GM15510 (cell line): Measurements from ENCODE around the gene MARK4.

Experiments used
- POLR2A ChIP-seq: IDR thresholded peaks from 3 replicates; pipeline ENCODE4 v1.6.1; 2011; ENCODE audit warnings: borderline replicate concordance; ENCODE audit not compliant: insufficient read length; ENCODE audit errors: extremely low read depth

Gene MARK4

GRCh38 chr19:45255611-45256157 is 4.6 kb downstream of the MARK4 start:
- TF ChIP-seq POLR2A = no peak

- no peak for TF ChIP-seq POLR2A
These were observed 5.8 kb downstream of the MARK4 start for GRCh38 chr19:45256836-45257235.

- no peak for TF ChIP-seq POLR2A
These were observed 7.8 kb downstream of the MARK4 start for GRCh38 chr19:45258862-45259261.

- no peak for TF ChIP-seq POLR2A
These were observed 11.5 kb downstream of the MARK4 start for GRCh38 chr19:45262570-45262969.

- no peak for TF ChIP-seq POLR2A
These were observed 11.9 kb downstream of the MARK4 start for GRCh38 chr19:45263013-45263412.

GRCh38 chr19:45264781-45265317 is 13.8 kb downstream of the MARK4 start:
- TF ChIP-seq POLR2A = no peak

- TF ChIP-seq POLR2A = no peak
These were observed 14.3 kb downstream of the MARK4 start for GRCh38 chr19:45265375-45265774.

GRCh38 chr19:45267296-45267695 is 16.2 kb downstream of the MARK4 start:
- no peak for TF ChIP-seq POLR2A

GRCh38 chr19:45271098-45271734 is 20.1 kb downstream of the MARK4 start:
- no peak for TF ChIP-seq POLR2A

- no peak for TF ChIP-seq POLR2A
These were observed 20.7 kb downstream of the MARK4 start for GRCh38 chr19:45271735-45272108.

- TF ChIP-seq POLR2A = no peak
These were observed 22.4 kb downstream of the MARK4 start for GRCh38 chr19:45273521-45273855.

- TF ChIP-seq POLR2A = no peak
These were observed 24.4 kb downstream of the MARK4 start for GRCh38 chr19:45275370-45275971.

GRCh38 chr19:45276284-45276687 is 25.2 kb downstream of the MARK4 start:
- TF ChIP-seq POLR2A = no peak

- no peak for TF ChIP-seq POLR2A
These were observed 27.0 kb downstream of the MARK4 start for GRCh38 chr19:45278087-45278486.

- no peak for TF ChIP-seq POLR2A
These were observed 28.6 kb downstream of the MARK4 start for GRCh38 chr19:45279587-45280192.

- TF ChIP-seq POLR2A = no peak
These were observed 29.4 kb downstream of the MARK4 start for GRCh38 chr19:45280471-45280961.

- TF ChIP-seq POLR2A = no peak
These were observed 32.5 kb downstream of the MARK4 start for GRCh38 chr19:45283443-45284033.
